ENCODE data around the gene TTR. TPM values are rescaled to one million over a fixed set of nuclear protein-coding genes. Genes with fewer than 3 reads are reported as not detected.

Gene TTR
- total RNA-seq, 1 donor from 2014 or later, result not detected

DNA sequence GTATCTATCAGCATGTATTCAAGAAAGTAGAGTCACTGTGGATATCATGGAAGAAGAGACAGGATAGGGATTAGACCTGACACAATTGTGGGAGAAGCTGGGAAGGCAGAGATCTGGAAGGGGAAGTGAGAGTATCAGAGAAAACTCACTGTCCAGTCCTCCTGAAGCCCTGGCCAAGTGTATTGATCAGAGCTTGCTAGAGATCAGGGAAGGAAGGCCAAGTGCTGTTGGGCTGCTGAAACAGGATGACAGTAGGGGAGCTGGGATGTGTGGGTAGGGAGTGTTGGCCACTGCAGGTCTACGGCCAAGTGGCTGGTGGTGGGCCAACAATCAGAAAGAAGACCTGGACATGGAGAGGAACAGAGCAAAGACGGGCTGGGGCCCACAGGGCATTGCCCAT, 26.3 kb upstream of the TTR start:
- Mint-ChIP-seq H3K4me1 (ENCODE audit: low read depth, unreplicated experiment) (no peaks in the 10 kb centered on the region), H3K36me3 (ENCODE audit: low read depth, unreplicated experiment) (no peaks in the 10 kb centered on the region), H3K4me3 (ENCODE audit: unreplicated experiment) (no peak overlapping the region), H3K27me3 (ENCODE audit: low read depth, unreplicated experiment) (peaks cover 4% of the 10 kb centered on the region), H3K9me3 (ENCODE audit: unreplicated experiment) (no peaks in the 10 kb centered on the region), H3K27ac (ENCODE audit: unreplicated experiment) (no peak overlapping the region)
- TF ChIP-seq, protein P1, sequence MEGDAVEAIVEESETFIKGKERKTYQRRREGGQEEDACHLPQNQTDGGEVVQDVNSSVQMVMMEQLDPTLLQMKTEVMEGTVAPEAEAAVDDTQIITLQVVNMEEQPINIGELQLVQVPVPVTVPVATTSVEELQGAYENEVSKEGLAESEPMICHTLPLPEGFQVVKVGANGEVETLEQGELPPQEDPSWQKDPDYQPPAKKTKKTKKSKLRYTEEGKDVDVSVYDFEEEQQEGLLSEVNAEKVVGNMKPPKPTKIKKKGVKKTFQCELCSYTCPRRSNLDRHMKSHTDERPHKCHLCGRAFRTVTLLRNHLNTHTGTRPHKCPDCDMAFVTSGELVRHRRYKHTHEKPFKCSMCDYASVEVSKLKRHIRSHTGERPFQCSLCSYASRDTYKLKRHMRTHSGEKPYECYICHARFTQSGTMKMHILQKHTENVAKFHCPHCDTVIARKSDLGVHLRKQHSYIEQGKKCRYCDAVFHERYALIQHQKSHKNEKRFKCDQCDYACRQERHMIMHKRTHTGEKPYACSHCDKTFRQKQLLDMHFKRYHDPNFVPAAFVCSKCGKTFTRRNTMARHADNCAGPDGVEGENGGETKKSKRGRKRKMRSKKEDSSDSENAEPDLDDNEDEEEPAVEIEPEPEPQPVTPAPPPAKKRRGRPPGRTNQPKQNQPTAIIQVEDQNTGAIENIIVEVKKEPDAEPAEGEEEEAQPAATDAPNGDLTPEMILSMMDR (IDR thresholded peaks at IDR 0.05; ENCODE audit: insufficient read depth, low read depth, low read length), result no peak
- TF ChIP-seq EZH2 (IDR thresholded peaks at IDR 0.05; ENCODE audit: insufficient read depth, low read length), result no peak
- Histone ChIP-seq H3K4me2 (ENCODE audit: low read length) (no peak overlapping the region), H3K36me3 (ENCODE audit: insufficient read depth, low read length) (no peaks in the 10 kb centered on the region), H3K9me3 (ENCODE audit: insufficient read depth, low read depth, low read length) (no peaks in the 10 kb centered on the region), H3K9ac (ENCODE audit: low read length) (no peak overlapping the region), H3K79me2 (ENCODE audit: insufficient read depth, low read length) (no peaks in the 10 kb centered on the region), H3K4me1 (ENCODE audit: insufficient read depth, low read length) (no peaks in the 10 kb centered on the region), H3K4me3 (ENCODE audit: insufficient read depth, low read depth, low read length) (no peak overlapping the region), H2AFZ (ENCODE audit: low read depth, low read length) (no peak overlapping the region), H3K27ac (ENCODE audit: low read depth, low read length) (no peak overlapping the region), H3K27me3 (ENCODE audit: insufficient read depth, low read length) (peaks cover 21% of the 10 kb centered on the region), H4K20me1 (ENCODE audit: insufficient read depth, low read length) (no peaks in the 10 kb centered on the region)
- no peak for FAIRE-seq
- DNase-seq (ENCODE audit: low read depth), result no peak

GRCh38 chr18:31565782-31566512, 25.7 kb upstream of the TTR start:
- H3K9ac ChIP-seq (ENCODE audit: low read length), result no peak overlapping the region
- no peak for FAIRE-seq
- H3K4me1 Mint-ChIP-seq (ENCODE audit: low read depth, unreplicated experiment), result no peaks in the 10 kb centered on the region

More at GRCh38 chr18:31565782-31566512, 25.7 kb upstream of the TTR start:
- no peaks in the 10 kb centered on the region for H3K9me3 Mint-ChIP-seq (ENCODE audit: unreplicated experiment)
- TF ChIP-seq, protein P1 (IDR thresholded peaks at IDR 0.05; ENCODE audit: insufficient read depth, low read depth, low read length), result no peak
- no peak for TF ChIP-seq EZH2 (IDR thresholded peaks at IDR 0.05; ENCODE audit: insufficient read depth, low read length)
- H3K4me3 Mint-ChIP-seq (ENCODE audit: unreplicated experiment), result no peak overlapping the region
- H3K79me2 ChIP-seq (ENCODE audit: insufficient read depth, low read length), result no peaks in the 10 kb centered on the region
- peaks cover 16% of the 10 kb centered on the region for H3K27me3 ChIP-seq (ENCODE audit: insufficient read depth, low read length)
- H3K9me3 ChIP-seq (ENCODE audit: insufficient read depth, low read depth, low read length), result no peaks in the 10 kb centered on the region
- no peaks in the 10 kb centered on the region for H3K36me3 ChIP-seq (ENCODE audit: insufficient read depth, low read length)
- no peak overlapping the region for H3K4me2 ChIP-seq (ENCODE audit: low read length)
- no peaks in the 10 kb centered on the region for H3K36me3 Mint-ChIP-seq (ENCODE audit: low read depth, unreplicated experiment)
- H3K27ac ChIP-seq (ENCODE audit: low read depth, low read length), result no peak overlapping the region
- no peak overlapping the region for H2AFZ ChIP-seq (ENCODE audit: low read depth, low read length)
- peaks cover 4% of the 10 kb centered on the region for H3K27me3 Mint-ChIP-seq (ENCODE audit: low read depth, unreplicated experiment)
- DNase-seq (ENCODE audit: low read depth), result no peak
- H3K27ac Mint-ChIP-seq (ENCODE audit: unreplicated experiment), result no peak overlapping the region
- no peak overlapping the region for H3K4me3 ChIP-seq (ENCODE audit: insufficient read depth, low read depth, low read length)
- no peaks in the 10 kb centered on the region for H3K4me1 ChIP-seq (ENCODE audit: insufficient read depth, low read length)
- no peaks in the 10 kb centered on the region for H4K20me1 ChIP-seq (ENCODE audit: insufficient read depth, low read length)

All from astrocyte (in vitro differentiated cells and primary cell).